Stimulated activated CD4-positive, alpha-beta T cell treated with anti-CD3 and anti-CD28 coated beads, Interleukin-12 subunit alpha, Interleukin-12 subunit beta, amount 100 ng/mL, for 24 hours (primary cell): ENCODE data around the gene LDB1.

Source experiments
- DNase-seq, 2 experiments: peaks; one replicate each; pipeline ENCODE4 v3.0.0-alpha.2; 2020; ENCODE audit warnings: low read depth in 2 of 2

The LDB1 gene

GRCh38 chr10:102113261-102113955 lies 6.8 kb downstream of the LDB1 start:
- DNase-seq, result no peak

GRCh38 chr10:102112210-102112817 lies 7.9 kb downstream of the LDB1 start:
- DNase-seq, result no peak

GRCh38 chr10:102111276-102111675 lies 8.9 kb downstream of the LDB1 start:
- DNase-seq, result no peak

- DNase-seq, result no peak
Observed at GRCh38 chr10:102109166-102110116, 10.7 kb downstream of the LDB1 start.

GRCh38 chr10:102106998-102107397 lies 13.2 kb downstream of the LDB1 start:
- DNase-seq, result no peak

- no peak for DNase-seq
Observed at GRCh38 chr10:102102421-102102820, 17.7 kb downstream of the LDB1 start.

GRCh38 chr10:102101152-102101551 lies 19.0 kb downstream of the LDB1 start:
- no peak for DNase-seq

- DNase-seq, result no peak
Observed at GRCh38 chr10:102096449-102096848, 23.7 kb downstream of the LDB1 start.

GRCh38 chr10:102090772-102091171 lies 29.4 kb downstream of the LDB1 start:
- DNase-seq, result no peak

- DNase-seq, result no peak
Observed at GRCh38 chr10:102086196-102086595, 34.0 kb downstream of the LDB1 start.

GRCh38 chr10:102085336-102085735 lies 34.8 kb downstream of the LDB1 start:
- DNase-seq, result no peak

GRCh38 chr10:102083541-102083940 lies 36.6 kb downstream of the LDB1 start:
- DNase-seq, result no peak

- DNase-seq, result peak; percentile 51 to 80
Observed at GRCh38 chr10:102072673-102073527, 47.3 kb downstream of the LDB1 start.

- no peak for DNase-seq
Observed at GRCh38 chr10:102069071-102069470, 51.1 kb downstream of the LDB1 start.

GRCh38 chr10:102068216-102068615 lies 52.0 kb downstream of the LDB1 start:
- DNase-seq, result no peak

GRCh38 chr10:102067091-102067916 lies 52.9 kb downstream of the LDB1 start:
- no peak for DNase-seq

- DNase-seq, result no peak
Observed at GRCh38 chr10:102066399-102067088, 53.6 kb downstream of the LDB1 start.

- DNase-seq, result no peak
Observed at GRCh38 chr10:102065561-102066398, 54.4 kb downstream of the LDB1 start.
